Activated naive CD8-positive, alpha-beta T cell treated with anti-CD3 and anti-CD28 coated beads, Interleukin-2, amount 50 U/mL, for 24 hours (primary cell): ENCODE data around the gene DAPK2.

Experiments
- ATAC-seq: fragments of 150-1000 bp; cut with Tn5 transposase; one replicate; pipeline ENCODE4 v1.10.0; 2021
- DNase-seq: peaks from one replicate; pipeline ENCODE4 v3.0.0; 2021
- H3K27ac Mint-ChIP-seq: one replicate; pipeline ENCODE4 v1.8.0; 2021; ENCODE audit warnings: mild to moderate bottlenecking, mixed read lengths
- H3K27me3 Mint-ChIP-seq: one replicate; pipeline ENCODE4 v1.8.0; 2021; ENCODE audit warnings: mixed read lengths
- H3K36me3 Mint-ChIP-seq: one replicate; pipeline ENCODE4 v1.8.0; 2021; ENCODE audit warnings: low read depth, mixed read lengths
- H3K4me1 Mint-ChIP-seq: one replicate; pipeline ENCODE4 v1.8.0; 2021; ENCODE audit warnings: mixed read lengths
- H3K4me3 Mint-ChIP-seq: one replicate; pipeline ENCODE4 v1.8.0; 2021; ENCODE audit warnings: mild to moderate bottlenecking, moderate library complexity, mixed read lengths
- H3K9me3 Mint-ChIP-seq: one replicate; pipeline ENCODE4 v1.8.0; 2021; ENCODE audit warnings: mixed read lengths

Gene DAPK2

GRCh38 chr15:64019764-64020163 is 26.5 kb downstream of the DAPK2 start:
- H3K4me1 Mint-ChIP-seq: no peaks in the 10 kb centered on the region
- no peak overlapping the region for H3K27ac Mint-ChIP-seq
- no peaks in the 10 kb centered on the region for H3K9me3 Mint-ChIP-seq
- no peak overlapping the region for H3K4me3 Mint-ChIP-seq
- H3K36me3 Mint-ChIP-seq: no peaks in the 10 kb centered on the region
- H3K27me3 Mint-ChIP-seq: no peaks in the 10 kb centered on the region
- ATAC-seq (no peak), DNase-seq (no peak)

DNA sequence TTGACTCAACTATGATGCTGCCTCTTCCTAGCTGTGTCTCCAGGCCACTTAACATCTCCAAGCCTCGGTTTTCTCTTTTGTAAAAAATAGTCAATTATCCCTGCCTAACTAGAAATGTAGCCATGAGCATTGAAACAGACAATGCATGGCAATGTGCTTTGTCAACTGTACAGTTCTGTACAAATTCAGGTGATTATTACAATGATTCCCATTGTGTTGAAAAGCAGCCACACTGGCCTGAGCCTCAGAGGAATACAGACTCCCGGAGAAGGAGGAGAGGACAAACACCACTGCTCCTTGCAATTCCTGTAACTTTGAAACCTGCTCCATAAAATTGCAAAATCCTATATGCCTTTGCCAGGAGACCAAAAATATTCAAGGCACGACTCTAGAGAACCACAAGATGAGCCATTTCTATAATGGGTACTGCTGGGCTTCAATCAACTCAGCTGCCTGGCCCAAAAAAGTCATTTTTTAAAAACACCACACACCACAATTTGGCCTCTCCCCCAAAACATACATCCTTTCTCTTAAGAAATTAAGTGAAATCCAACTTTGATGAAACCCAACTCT is 28.6 kb downstream of the DAPK2 start:
- DNase-seq: no peak

DNA sequence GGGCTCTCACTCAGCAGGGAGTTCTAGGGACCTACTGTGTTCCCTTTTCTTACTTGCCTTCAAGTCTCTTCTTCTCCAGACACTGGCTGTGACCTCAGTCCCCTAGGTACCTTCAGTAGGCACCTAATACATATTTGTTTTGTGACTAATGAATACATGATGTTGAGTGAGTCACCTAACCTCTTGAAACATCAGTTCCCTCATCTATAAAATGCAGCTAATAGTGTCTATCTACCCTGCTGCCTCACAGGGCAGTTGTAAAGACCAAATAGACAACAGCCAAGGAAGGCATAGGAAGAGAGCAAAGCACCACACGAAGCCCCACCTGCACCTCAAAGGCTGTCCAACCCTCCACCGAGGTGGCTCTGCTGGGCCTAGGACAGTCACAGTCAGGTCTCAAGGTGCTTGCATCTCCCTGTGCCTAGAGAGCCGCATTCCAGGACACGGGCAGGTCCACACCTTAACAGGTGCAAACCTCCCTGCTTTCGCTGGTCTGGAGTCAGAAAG is 29.1 kb downstream of the DAPK2 start:
- no peaks in the 10 kb centered on the region for H3K36me3 Mint-ChIP-seq
- H3K27me3 Mint-ChIP-seq: no peaks in the 10 kb centered on the region
- H3K9me3 Mint-ChIP-seq: no peaks in the 10 kb centered on the region
- peaks cover 14% of the 10 kb centered on the region for H3K4me1 Mint-ChIP-seq
- H3K27ac Mint-ChIP-seq: no peak overlapping the region
- DNase-seq (no peak), ATAC-seq (no peak)
- H3K4me3 Mint-ChIP-seq: no peak overlapping the region

More for the DNA sequence above, 28.6 kb downstream of the DAPK2 start:
- H3K36me3 Mint-ChIP-seq: no peaks in the 10 kb centered on the region
- H3K27me3 Mint-ChIP-seq: no peaks in the 10 kb centered on the region
- ATAC-seq: no peak
- peaks cover 14% of the 10 kb centered on the region for H3K4me1 Mint-ChIP-seq
- no peak overlapping the region for H3K4me3 Mint-ChIP-seq
- H3K9me3 Mint-ChIP-seq: no peaks in the 10 kb centered on the region
- no peak overlapping the region for H3K27ac Mint-ChIP-seq

DNA sequence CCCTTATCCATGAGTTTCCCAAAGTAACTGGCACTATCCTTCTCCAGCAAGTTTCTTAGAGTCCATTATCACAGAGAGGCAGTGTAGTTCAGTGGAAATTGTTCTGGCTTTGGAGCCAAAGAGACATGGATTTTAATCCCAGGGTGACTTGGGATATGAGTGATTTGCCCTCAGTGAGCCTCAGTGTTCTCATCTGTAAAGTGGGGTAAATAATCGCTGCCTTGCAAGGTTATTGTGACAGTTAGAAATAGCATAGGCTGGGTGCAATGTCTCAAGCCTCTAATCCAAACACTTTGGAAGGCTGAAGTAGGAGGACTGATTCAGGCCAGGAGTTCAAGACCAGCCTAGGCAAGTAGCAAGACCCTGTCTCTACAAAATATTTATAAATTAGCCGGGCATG is 30.0 kb downstream of the DAPK2 start:
- DNase-seq (no peak), ATAC-seq (no peak)
- Mint-ChIP-seq H3K9me3 (no peaks in the 10 kb centered on the region), H3K27me3 (no peaks in the 10 kb centered on the region), H3K4me1 (peaks cover 19% of the 10 kb centered on the region), H3K36me3 (no peaks in the 10 kb centered on the region), H3K27ac (no peak overlapping the region), H3K4me3 (no peak overlapping the region)

DNA sequence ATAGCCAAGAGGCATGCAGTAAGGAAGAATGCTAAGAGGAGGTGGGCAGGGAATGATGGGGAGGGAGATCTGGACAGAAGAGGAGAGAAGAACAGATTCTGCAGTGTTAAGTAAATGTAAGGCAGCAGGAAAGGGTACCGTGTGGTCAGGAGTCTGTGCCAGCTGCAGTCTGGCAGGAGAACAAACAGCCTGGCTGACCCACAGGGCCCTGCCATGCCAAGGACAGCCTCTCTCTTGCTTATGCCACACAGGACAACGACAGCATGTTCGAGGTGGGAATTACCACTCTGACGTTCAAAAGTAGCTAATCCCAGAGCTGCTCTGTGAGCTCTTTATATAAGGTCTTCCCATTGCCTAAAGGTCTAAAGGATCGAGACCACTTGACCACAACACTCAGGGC is 31.3 kb downstream of the DAPK2 start:
- Mint-ChIP-seq H3K9me3 (no peaks in the 10 kb centered on the region), H3K27ac (no peak overlapping the region), H3K4me3 (no peak overlapping the region), H3K27me3 (no peaks in the 10 kb centered on the region), H3K36me3 (no peaks in the 10 kb centered on the region), H3K4me1 (peaks cover 32% of the 10 kb centered on the region)
- DNase-seq (no peak), ATAC-seq (no peak)

- Mint-ChIP-seq H3K4me3 (no peak overlapping the region), H3K27ac (no peak overlapping the region), H3K36me3 (no peaks in the 10 kb centered on the region), H3K27me3 (no peaks in the 10 kb centered on the region), H3K4me1 (peaks cover 48% of the 10 kb centered on the region), H3K9me3 (no peaks in the 10 kb centered on the region)
- DNase-seq (no peak), ATAC-seq (no peak)
Observed at GRCh38 chr15:64013179-64014062, 32.9 kb downstream of the DAPK2 start.

GRCh38 chr15:64011736-64012135 is 34.5 kb downstream of the DAPK2 start:
- Mint-ChIP-seq H3K27me3 (no peaks in the 10 kb centered on the region), H3K9me3 (no peaks in the 10 kb centered on the region), H3K4me1 (peaks cover 51% of the 10 kb centered on the region), H3K36me3 (no peaks in the 10 kb centered on the region), H3K4me3 (no peak overlapping the region), H3K27ac (no peak overlapping the region)
- ATAC-seq (no peak), DNase-seq (no peak)

DNA sequence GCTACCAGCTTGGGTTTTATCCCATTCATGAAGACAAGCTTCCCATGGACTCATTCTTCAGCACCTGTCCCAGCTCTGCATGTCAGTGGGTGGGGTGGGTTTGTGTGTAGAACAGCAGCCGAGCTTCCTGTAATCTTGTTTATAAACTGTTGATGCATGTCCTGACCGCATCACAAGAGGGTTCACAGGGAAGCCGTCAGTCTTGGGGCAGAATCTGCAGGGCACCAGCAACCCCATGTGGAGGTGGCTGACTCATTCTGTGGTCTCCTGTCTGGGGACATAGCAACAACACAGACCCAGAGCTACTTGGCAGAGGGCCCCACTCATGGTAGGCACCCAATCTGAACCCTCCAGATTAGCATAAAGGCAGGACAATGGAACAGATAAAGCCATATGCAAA is 35.6 kb downstream of the DAPK2 start:
- peak overlapping the region; percentile 95 for H3K27ac Mint-ChIP-seq
- peaks cover 51% of the 10 kb centered on the region for H3K4me1 Mint-ChIP-seq
- no peaks in the 10 kb centered on the region for H3K9me3 Mint-ChIP-seq
- ATAC-seq: peak; percentile 91
- H3K4me3 Mint-ChIP-seq: peak overlapping the region; percentile 55
- no peaks in the 10 kb centered on the region for H3K27me3 Mint-ChIP-seq
- peak; percentile 84 for DNase-seq
- no peaks in the 10 kb centered on the region for H3K36me3 Mint-ChIP-seq

DNA sequence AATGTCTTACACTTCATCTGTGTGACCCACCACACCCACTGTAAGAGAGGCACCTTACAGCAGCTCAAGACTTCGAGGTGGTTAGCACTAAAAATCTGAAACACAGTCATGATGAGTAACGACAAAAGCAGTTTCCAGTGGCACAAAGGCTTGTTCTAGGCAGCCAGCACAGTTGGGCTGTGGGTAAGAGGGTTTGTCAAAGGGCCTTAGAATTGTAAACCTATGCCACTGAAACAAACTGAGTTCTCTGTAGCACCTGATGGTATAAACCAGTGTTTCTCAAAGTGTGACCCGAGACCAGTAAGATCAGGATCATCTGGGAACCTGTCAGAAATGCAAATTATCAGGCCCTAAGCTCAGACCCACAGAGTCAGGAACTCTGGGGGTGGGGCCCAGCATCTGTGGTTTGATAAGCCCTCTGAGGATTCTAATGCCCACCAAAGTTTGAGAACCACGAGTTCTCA is 36.5 kb downstream of the DAPK2 start:
- Mint-ChIP-seq H3K27me3 (no peaks in the 10 kb centered on the region), H3K4me3 (peak overlapping the region; percentile 55), H3K27ac (peak overlapping the region; percentile 95), H3K4me1 (peaks cover 56% of the 10 kb centered on the region), H3K9me3 (no peaks in the 10 kb centered on the region), H3K36me3 (no peaks in the 10 kb centered on the region)
- ATAC-seq (peak; percentile 88), DNase-seq (peak; percentile 60)

DNA sequence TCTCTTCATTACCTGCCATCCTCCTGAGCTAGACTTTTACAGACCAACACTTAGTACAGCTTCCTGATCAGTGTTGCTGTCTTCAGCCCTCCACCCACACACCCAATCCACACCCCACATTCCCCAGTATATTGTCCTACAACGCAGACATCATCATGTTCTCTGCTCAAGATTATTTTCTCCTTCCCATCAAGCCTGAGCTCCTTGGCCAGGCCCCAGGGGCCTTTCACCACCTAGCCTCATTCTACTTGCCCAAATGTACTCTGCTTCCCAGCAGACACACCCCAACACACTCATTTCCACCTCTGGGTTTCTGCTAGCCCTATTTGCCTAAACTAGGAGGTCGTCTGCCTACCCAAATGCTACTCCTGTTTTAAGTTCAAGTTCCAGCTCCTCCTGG is 37.0 kb downstream of the DAPK2 start:
- Mint-ChIP-seq H3K27ac (peak overlapping the region; percentile 95), H3K4me3 (peak overlapping the region; percentile 55), H3K27me3 (no peaks in the 10 kb centered on the region), H3K9me3 (no peaks in the 10 kb centered on the region), H3K36me3 (no peaks in the 10 kb centered on the region), H3K4me1 (peaks cover 59% of the 10 kb centered on the region)
- DNase-seq (no peak), ATAC-seq (no peak)

DNA sequence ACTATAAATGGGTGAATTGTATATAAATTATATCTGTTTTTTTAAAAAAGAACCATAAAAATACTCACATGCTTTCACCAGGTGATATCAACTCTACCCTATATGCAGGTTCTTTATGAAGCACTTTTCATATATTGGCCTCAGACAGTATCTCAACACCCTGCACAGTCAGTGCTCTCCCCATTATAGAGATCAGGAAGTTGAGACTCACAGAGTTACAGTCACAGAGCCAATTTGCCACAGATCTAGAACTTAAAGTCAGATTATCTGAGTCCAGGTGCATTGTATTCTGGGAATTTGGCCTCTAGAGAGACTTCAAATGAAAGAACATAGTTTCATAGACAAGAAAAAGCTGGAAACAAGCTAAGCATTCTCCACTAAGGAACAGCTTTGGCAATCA is 38.1 kb downstream of the DAPK2 start:
- Mint-ChIP-seq H3K4me1 (peaks cover 54% of the 10 kb centered on the region), H3K36me3 (no peaks in the 10 kb centered on the region)

DNA sequence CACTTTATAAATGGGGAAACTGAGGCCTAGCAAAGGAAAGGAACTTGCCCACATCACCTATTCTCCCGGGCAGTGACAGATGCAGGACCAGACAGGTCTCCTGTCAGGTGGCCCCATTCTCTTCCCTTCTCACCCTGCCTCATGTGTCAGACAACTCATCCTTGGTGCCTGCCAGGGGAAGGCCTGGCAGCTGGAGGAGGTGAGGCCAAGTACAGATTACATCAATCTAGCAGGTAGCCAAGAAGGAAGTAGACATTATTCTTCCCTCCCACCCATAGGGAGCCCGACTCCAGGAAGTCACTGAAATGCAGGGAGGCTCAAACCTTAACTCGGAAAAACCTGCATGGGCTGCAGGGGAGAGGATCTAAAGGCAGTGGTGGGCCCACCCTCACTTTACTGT is 39.6 kb downstream of the DAPK2 start:
- H3K27me3 Mint-ChIP-seq: no peaks in the 10 kb centered on the region
- H3K4me3 Mint-ChIP-seq: no peak overlapping the region
- DNase-seq (no peak), ATAC-seq (no peak)
- no peaks in the 10 kb centered on the region for H3K36me3 Mint-ChIP-seq
- no peaks in the 10 kb centered on the region for H3K9me3 Mint-ChIP-seq
- peak overlapping the region; percentile 23 for H3K27ac Mint-ChIP-seq
- peaks cover 48% of the 10 kb centered on the region for H3K4me1 Mint-ChIP-seq

More for the DNA sequence above, 38.1 kb downstream of the DAPK2 start:
- ATAC-seq: no peak
- Mint-ChIP-seq H3K27me3 (no peaks in the 10 kb centered on the region), H3K4me3 (no peak overlapping the region), H3K9me3 (no peaks in the 10 kb centered on the region), H3K27ac (peak overlapping the region; percentile 36)
- DNase-seq: no peak

DNA sequence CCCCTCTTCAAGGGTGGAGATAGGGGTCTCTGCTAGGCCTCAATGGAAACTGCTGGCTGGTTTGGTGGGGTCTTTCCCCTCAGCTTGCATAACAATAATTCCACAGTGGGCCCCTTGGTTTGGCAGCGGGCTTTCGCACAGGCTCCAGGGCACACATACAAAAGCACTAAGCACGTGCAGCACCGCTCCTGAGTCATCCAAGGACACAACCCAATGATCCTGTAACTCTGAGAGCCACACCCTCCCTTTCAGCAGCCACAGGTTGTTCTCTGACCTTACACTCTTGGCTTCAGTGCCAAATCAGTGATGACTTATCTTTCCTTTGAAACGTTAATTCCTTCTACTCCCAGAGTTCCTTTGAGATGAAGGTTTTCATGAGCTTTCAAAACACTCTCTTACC is 41.7 kb downstream of the DAPK2 start:
- peaks cover 2% of the 10 kb centered on the region for H3K27me3 Mint-ChIP-seq
- no peak overlapping the region for H3K4me3 Mint-ChIP-seq
- H3K4me1 Mint-ChIP-seq: peaks cover 31% of the 10 kb centered on the region
- DNase-seq (no peak), ATAC-seq (no peak)
- no peaks in the 10 kb centered on the region for H3K36me3 Mint-ChIP-seq
- no peak overlapping the region for H3K27ac Mint-ChIP-seq
- no peaks in the 10 kb centered on the region for H3K9me3 Mint-ChIP-seq

DNA sequence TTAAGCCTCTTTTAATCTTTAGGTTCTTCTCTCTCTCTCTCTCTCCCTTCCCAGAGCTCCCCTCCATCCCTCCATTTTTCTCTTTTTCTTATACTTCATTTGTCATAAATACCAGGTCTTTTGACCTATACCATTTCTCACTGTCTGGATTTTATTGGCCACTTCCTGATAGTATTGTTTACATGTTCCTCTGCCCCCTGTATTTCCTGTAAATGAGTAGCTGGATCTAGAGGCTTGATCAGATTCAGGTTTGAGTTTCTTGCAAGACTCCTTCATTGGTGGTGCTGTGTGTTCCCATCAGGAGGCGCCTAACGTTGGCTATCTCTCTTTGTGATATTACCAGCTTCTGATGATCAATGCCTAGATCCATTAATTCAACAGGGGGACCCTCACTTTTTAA is 42.2 kb downstream of the DAPK2 start:
- ATAC-seq (no peak), DNase-seq (no peak)
- Mint-ChIP-seq H3K27me3 (peaks cover 2% of the 10 kb centered on the region), H3K4me3 (no peak overlapping the region), H3K9me3 (no peaks in the 10 kb centered on the region), H3K4me1 (peaks cover 29% of the 10 kb centered on the region), H3K36me3 (no peaks in the 10 kb centered on the region), H3K27ac (no peak overlapping the region)

DNA sequence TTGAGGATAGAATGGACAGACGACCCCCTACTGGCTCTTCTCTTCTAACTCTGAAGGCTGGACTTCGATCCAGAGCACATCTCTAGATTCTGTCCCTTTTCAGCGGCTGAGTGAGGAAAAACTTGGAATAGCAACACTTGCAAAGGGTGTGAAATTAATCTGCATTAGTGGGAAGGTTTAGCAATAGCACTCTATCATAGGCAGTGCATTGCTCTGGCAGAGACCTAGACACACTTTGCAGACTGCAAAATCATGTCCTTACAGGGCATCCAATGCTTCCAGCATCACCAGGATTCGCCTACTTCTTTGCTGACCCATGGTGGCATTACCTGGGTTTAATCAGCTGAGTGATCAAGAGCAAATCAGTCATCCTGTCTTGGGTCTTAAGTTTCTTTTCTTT is 43.1 kb downstream of the DAPK2 start:
- ATAC-seq (no peak), DNase-seq (no peak)
- H3K4me1 Mint-ChIP-seq: peaks cover 26% of the 10 kb centered on the region
- no peak overlapping the region for H3K4me3 Mint-ChIP-seq
- H3K27ac Mint-ChIP-seq: no peak overlapping the region
- H3K36me3 Mint-ChIP-seq: no peaks in the 10 kb centered on the region
- H3K9me3 Mint-ChIP-seq: no peaks in the 10 kb centered on the region
- peaks cover 2% of the 10 kb centered on the region for H3K27me3 Mint-ChIP-seq
